OCI-LY7 (cell line): ENCODE data around the gene CTNS. TPM values are rescaled to one million over a fixed set of nuclear protein-coding genes. Genes with fewer than 3 reads are reported as not detected.

ENCODE experiments used
- BruUV-seq: library from RNA; stranded (reverse); fragments of 400-500 nt; replicated peaks from 2 replicates; lab custom pipeline; 2021; lab: Mats Ljungman, UMichigan
- CTCF ChIA-PET: fragments of 300-600 bp; sonication (Branson Sonifier 250); formaldehyde crosslinking; loops from one replicate; lab custom pipeline; 2022; ENCODE audit warnings: antibody characterized with exemption; ENCODE audit not compliant: unreplicated experiment; lab: Charles Lee
- POLR2A ChIA-PET: fragments of 300-600 bp; sonication (Branson Sonifier 250); formaldehyde crosslinking; loops from one replicate; lab custom pipeline; 2022; ENCODE audit warnings: antibody characterized with exemption; lab: Charles Lee
- DNase-seq: peaks from one replicate; pipeline ENCODE4 v3.0.0-alpha.2; 2015; ENCODE audit warnings: low spot score
- H2AFZ ChIP-seq: fragments of 200-600 bp; sonication (generic), shearing (Covaris generic); 2 replicates; pipeline ENCODE4 v1.6.1; 2014; ENCODE audit warnings: mild to moderate bottlenecking, antibody characterized with exemption, low read length, moderate library complexity
- H3K27ac ChIP-seq: fragments of 200-600 bp; sonication (generic); 2 replicates; pipeline ENCODE4 v1.5.1; 2014; ENCODE audit warnings: mixed run types, low read depth, mild to moderate bottlenecking, moderate library complexity, low read length, inconsistent platforms; ENCODE audit not compliant: poor library complexity, severe bottlenecking
- H3K36me3 ChIP-seq: fragments of 200-600 bp; sonication (generic); 2 replicates; pipeline ENCODE4 v1.6.1; 2014; ENCODE audit warnings: mild to moderate bottlenecking, antibody characterized with exemption, low read length, moderate library complexity, mixed read lengths; ENCODE audit not compliant: insufficient read depth
- H3K4me1 ChIP-seq: fragments of 200-600 bp; sonication (generic); 2 replicates; pipeline ENCODE4 v1.5.1; 2014; ENCODE audit warnings: mild to moderate bottlenecking, low read length; ENCODE audit not compliant: insufficient read depth, poor library complexity, severe bottlenecking
- H3K4me2 ChIP-seq: fragments of 200-600 bp; sonication (generic); 2 replicates; pipeline ENCODE4 v1.6.1; 2014; ENCODE audit warnings: mild to moderate bottlenecking, low read length
- H3K4me3 ChIP-seq: fragments of 200-600 bp; sonication (generic); 2 replicates; pipeline ENCODE4 v1.5.1; 2014; ENCODE audit warnings: mild to moderate bottlenecking, low read depth, low read length; ENCODE audit not compliant: poor library complexity, severe bottlenecking
- H3K79me2 ChIP-seq: fragments of 200-600 bp; sonication (generic); 2 replicates; pipeline ENCODE4 v1.6.1; 2016; ENCODE audit warnings: low read depth, mild to moderate bottlenecking, low read length, moderate library complexity, mixed read lengths; ENCODE audit not compliant: insufficient read depth
- H3K9me2 ChIP-seq: fragments of 200-600 bp; sonication (generic); 2 replicates; pipeline ENCODE4 v1.6.1; 2016; ENCODE audit warnings: mild to moderate bottlenecking, low read length, mixed read lengths; ENCODE audit not compliant: insufficient read depth
- H3K9me3 ChIP-seq: fragments of 200-600 bp; sonication (generic); 2 replicates; pipeline ENCODE4 v1.6.1; 2014; ENCODE audit warnings: mild to moderate bottlenecking, mixed run types, low read length, mixed read lengths
- H4K20me1 ChIP-seq: fragments of 200-600 bp; sonication (generic); 2 replicates; pipeline ENCODE4 v1.6.1; 2014; ENCODE audit warnings: mild to moderate bottlenecking, antibody characterized with exemption, low read length, moderate library complexity, mixed read lengths; ENCODE audit not compliant: insufficient read depth
- CTCF ChIP-seq: fragments of 200-600 bp; sonication (generic); conservative IDR thresholded peaks from 2 replicates; pipeline ENCODE4 v1.5.1; 2014; ENCODE audit warnings: mild to moderate bottlenecking, antibody characterized with exemption, low read length, moderate library complexity, mixed read lengths
- EZH2phosphoT487 ChIP-seq: fragments of 200-600 bp; sonication (generic); IDR thresholded peaks from 2 replicates; pipeline ENCODE4 v1.6.1; 2018; ENCODE audit warnings: low read depth, borderline replicate concordance, mild to moderate bottlenecking, mixed run types, antibody characterized with exemption, low read length, moderate library complexity, mixed read lengths
- intact Hi-C: fragments of 100-400 bp; cut with micrococcal nuclease; formaldehyde crosslinking; loops from one replicate; pipeline ENCODE4 v1.10.0; 2022; ENCODE audit not compliant: unreplicated experiment
- total RNA-seq, 2 experiments: library from RNA; depleted of rRNA in 1 of 2; stranded (reverse); fragments of >200 nt in 1 of 2; shearing (Covaris generic) in 1 of 2; gene quantifications; 2 replicates each; pipeline ENCODE4 v1.2.3, GENCODE V29; 2014 to 2022

The CTNS gene
- total RNA-seq, 2 experiments from 2014 or later = 5.6 to 13.6 TPM

DNA sequence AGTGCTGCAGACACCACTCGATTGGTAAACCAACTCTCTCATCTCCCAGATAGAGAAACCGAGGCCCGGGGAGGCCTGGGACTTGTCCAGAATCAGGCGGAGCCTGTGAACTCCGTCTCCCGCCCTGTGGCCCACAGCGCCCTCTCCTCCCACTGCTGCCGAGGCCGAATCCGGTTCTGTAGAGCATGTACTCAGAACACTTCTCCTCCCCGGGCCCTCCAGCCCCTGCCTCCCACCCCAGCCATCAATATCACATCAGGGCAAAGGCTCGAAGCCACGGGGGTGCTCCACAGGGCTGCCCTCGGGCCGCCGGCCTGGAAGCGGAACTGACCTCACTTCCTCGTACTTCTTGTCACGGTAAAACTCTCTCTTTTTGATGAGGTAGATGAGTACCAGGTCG is 45.0 kb downstream of the CTNS start:
- Histone ChIP-seq H3K27ac (no peak overlapping the region), H3K4me1 (peaks cover 28% of the 10 kb centered on the region), H4K20me1 (no peaks in the 10 kb centered on the region), H2AFZ (no peak overlapping the region), H3K4me2 (no peak overlapping the region), H3K79me2 (no peaks in the 10 kb centered on the region), H3K4me3 (no peak overlapping the region), H3K9me3 (no peaks in the 10 kb centered on the region), H3K36me3 (peaks cover 76% of the 10 kb centered on the region), H3K9me2 (no peaks in the 10 kb centered on the region)
- TF ChIP-seq EZH2phosphoT487 (no peak), CTCF (no peak)
- ChIA-PET POLR2A (no interaction called here), CTCF (interaction anchor here (0.5 kb wide), 1 partner anchor 66 kb away, joined by 3 read pairs; no protein-coding TSS in a partner anchor)
- DNase-seq = no peak
- BruUV-seq = no TSS peak
- intact Hi-C loops = no loop called here

DNA sequence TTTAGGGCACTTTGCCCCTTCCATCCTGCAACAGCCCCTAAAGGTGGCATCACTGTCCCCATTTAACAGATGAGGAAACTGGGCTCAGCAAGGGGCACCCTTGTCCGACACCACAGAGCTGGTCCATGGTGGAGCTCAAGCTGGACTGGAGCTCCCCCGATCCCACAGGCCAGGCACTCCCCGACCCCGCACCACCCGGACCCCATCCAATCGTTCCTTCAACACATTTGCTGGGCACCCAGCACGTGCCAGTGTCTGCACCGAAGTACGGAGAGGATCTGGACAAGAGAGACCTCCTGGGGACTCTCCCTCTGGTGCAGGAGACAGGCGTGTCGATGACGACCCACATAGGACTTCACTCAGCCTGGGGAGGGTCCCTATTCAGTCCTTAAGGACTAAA is 45.5 kb downstream of the CTNS start:
- ChIA-PET POLR2A (interaction anchor here (0.6 kb wide), 1 partner anchor 17 kb away, joined by 4 read pairs; no protein-coding TSS in a partner anchor), CTCF (interaction anchor here (0.5 kb wide), 1 partner anchor 38 kb away, joined by 3 read pairs; no protein-coding TSS in a partner anchor)
- Histone ChIP-seq H3K4me1 (peaks cover 28% of the 10 kb centered on the region), H3K27ac (no peak overlapping the region), H3K4me2 (no peak overlapping the region), H3K79me2 (no peaks in the 10 kb centered on the region), H3K4me3 (no peak overlapping the region), H4K20me1 (no peaks in the 10 kb centered on the region), H3K9me3 (no peaks in the 10 kb centered on the region), H3K36me3 (peaks cover 73% of the 10 kb centered on the region), H3K9me2 (no peaks in the 10 kb centered on the region), H2AFZ (no peak overlapping the region)
- no TSS peak for BruUV-seq
- TF ChIP-seq CTCF (no peak), EZH2phosphoT487 (no peak)
- DNase-seq = no peak
- intact Hi-C loops = no loop called here

GRCh38 chr17:3683054-3683511 is 46.5 kb downstream of the CTNS start:
- Histone ChIP-seq H3K4me1 (peaks cover 31% of the 10 kb centered on the region), H3K9me2 (no peaks in the 10 kb centered on the region), H4K20me1 (no peaks in the 10 kb centered on the region), H3K27ac (peak overlapping the region; percentile 91), H3K9me3 (no peaks in the 10 kb centered on the region), H3K4me3 (no peak overlapping the region), H3K4me2 (no peak overlapping the region; the same call in 1 of the 2 replicates), H3K36me3 (peaks cover 64% of the 10 kb centered on the region), H2AFZ (no peak overlapping the region), H3K79me2 (no peaks in the 10 kb centered on the region)
- intact Hi-C loops = loop anchor here (1.0 kb wide), 3 partner anchors 11 to 144 kb away; no protein-coding TSS in a partner anchor
- ChIA-PET CTCF (interaction anchor here (0.6 to 0.7 kb wide), 2 partner anchors 28 to 43 kb away, joined by 3 to 4 read pairs; no protein-coding TSS in a partner anchor), POLR2A (interaction anchor here (0.5 to 0.7 kb wide), 3 partner anchors 49 to 529 kb away, joined by 3 to 7 read pairs (median 4); no protein-coding TSS in a partner anchor)
- DNase-seq = peak; percentile 78
- BruUV-seq = no TSS peak
- TF ChIP-seq CTCF (peak; percentile 95), EZH2phosphoT487 (no peak)
